ENCODE data around the gene CCNT2.
"Not testable (repeated sequence)": the region's sequence is repeated elsewhere in the genome, so short reads cannot be mapped to it uniquely, and the experiment has no call there.

The CCNT2 gene

DNA sequence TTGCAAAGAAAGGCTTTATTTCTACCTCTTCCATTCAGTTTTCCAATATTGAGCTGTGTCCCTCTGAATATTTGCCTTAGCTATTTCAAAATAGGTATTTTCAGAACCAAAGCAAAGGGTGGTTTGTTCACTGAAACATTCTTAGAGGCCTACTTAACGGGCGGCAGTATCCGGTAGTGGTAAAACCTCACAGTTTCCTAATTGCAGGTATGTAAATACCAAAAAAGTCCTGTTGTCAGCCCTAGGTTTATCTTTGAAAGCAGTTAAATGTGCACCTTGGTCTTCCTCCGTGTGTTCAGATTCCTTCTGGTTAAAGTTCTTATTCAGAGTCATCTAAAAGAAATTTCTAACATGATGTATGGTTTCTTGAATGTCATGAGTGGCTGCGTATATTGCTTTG lies 38.9 kb downstream of the CCNT2 start:
- Histone ChIP-seq H3K27me3 (ENCODE audit: insufficient read depth, low read length) (no peaks in the 10 kb centered on the region), H3K4me1 (ENCODE audit: insufficient read depth, low read length) (no peaks in the 10 kb centered on the region), H2AFZ (ENCODE audit: low read depth, low read length) (no peak overlapping the region), H3K9me3 (ENCODE audit: low read length) (no peaks in the 10 kb centered on the region), H3K36me3 (ENCODE audit: insufficient read depth, low read length) (peaks cover 54% of the 10 kb centered on the region), H3K4me3 (ENCODE audit: low read length) (no peak overlapping the region)

DNA sequence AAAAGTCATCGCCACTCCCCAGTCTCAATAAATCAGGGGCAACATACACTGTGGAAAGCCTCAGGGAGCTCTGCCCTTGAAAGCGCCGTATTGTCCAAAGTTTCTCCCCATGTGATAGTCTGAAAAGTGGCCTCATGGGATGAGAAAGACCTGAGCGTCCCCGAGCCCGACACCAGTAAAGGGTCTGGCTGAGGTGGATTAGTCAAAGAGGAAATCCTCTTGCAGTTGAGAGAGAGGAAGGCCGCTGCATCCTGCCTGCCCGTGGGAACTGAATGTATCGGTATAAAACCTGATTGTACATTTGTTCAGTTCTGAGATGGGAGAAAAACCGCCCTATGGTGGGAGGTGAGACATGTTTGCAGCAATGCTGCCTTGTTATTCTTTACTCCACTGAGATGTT lies 48.5 kb downstream of the CCNT2 start:
- not testable (repeated sequence) for H2AFZ ChIP-seq (ENCODE audit: low read depth, low read length); H3K9me3 ChIP-seq (ENCODE audit: low read length); H3K4me1 ChIP-seq (ENCODE audit: insufficient read depth, low read length); H3K4me3 ChIP-seq (ENCODE audit: low read length); H3K27me3 ChIP-seq (ENCODE audit: insufficient read depth, low read length); H3K36me3 ChIP-seq (ENCODE audit: insufficient read depth, low read length)

DNA sequence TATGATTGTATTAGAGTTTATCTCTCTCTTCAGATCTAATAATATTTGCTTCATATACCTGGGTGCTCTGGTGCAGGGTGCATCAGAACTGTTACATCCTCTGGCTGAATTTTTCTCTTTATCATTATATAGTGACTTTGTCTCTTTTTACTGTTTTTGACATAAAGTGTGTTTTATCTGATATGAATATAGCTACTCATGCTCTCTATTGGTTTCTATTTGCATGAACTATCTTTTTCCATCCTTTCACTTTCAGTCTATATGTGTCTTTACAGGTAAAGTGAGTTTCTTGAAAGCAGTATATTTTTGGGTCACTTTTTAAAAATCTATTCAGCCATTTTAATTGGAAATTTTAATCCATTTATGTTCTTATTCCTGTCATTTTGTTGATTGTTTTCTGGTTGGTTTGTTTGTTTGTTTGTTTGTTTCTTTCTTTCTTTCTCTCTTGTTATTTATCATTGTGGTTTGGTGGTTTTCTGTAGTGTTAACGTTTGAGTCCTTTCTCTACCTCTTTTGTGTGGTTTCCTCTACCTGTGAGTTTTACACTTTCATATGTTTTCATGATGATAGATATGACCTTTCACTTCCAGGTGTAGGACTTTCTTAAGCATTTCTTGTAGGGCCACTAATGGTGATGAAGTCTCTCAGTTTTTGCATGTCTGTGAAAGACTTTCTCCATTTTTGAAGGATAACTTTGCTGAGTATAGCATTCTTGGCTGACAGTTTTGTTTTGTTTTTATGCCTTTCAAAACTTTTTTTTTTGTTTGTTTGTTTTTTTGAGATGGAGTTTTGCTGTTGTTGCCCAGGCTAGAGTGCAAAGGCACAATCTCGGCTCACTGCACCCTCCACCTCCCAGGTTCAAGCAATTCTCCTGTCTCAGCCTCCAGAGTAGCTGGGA lies 54.9 kb downstream of the CCNT2 start:
- no peaks in the 10 kb centered on the region for H3K27me3 ChIP-seq (ENCODE audit: insufficient read depth, low read length)
- no peak overlapping the region for H3K4me3 ChIP-seq (ENCODE audit: low read length)
- no peaks in the 10 kb centered on the region for H3K9me3 ChIP-seq (ENCODE audit: low read length)
- H3K4me1 ChIP-seq (ENCODE audit: insufficient read depth, low read length), result no peaks in the 10 kb centered on the region
- H2AFZ ChIP-seq (ENCODE audit: low read depth, low read length), result no peak overlapping the region
- no peaks in the 10 kb centered on the region for H3K36me3 ChIP-seq (ENCODE audit: insufficient read depth, low read length)

DNA sequence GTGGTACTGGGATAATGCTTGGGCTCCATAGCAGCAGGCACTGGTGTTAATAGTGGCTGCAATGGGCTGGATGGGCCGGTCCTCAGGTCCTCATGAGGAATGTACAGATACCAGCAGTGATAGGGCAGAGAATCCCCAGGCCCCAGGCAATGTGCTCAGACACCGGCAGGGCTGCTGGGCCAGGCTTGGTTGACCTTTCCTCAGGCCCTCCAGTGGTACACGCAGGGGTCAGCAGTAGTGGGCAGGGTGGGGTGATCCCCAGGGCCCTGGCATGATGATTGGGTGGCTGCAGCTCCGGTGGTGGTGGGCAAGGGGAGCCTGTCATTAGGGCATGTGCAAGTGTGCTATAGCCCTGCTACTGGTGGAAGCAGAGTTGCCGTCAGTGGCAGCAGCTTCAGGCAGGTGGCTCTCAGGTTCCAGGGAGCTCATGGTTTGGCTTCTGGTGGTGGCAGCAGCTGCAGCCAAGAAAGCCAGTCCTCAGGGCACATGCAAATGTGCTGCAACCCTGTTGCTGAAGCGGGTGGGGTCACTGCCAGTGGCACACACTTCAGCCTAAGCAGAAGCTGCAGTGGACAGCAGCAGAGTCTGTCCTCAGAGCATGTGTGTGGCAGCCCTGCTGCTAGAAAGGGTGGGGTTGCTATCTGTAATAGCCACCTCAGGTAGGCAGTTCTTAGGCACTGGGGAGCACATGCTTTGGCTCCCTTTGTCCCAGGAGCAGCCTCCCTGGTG lies 56.8 kb downstream of the CCNT2 start:
- Histone ChIP-seq H3K4me3 (ENCODE audit: low read length) (no peak overlapping the region), H2AFZ (ENCODE audit: low read depth, low read length) (no peak overlapping the region), H3K36me3 (ENCODE audit: insufficient read depth, low read length) (no peaks in the 10 kb centered on the region), H3K4me1 (ENCODE audit: insufficient read depth, low read length) (no peaks in the 10 kb centered on the region), H3K27me3 (ENCODE audit: insufficient read depth, low read length) (no peaks in the 10 kb centered on the region), H3K9me3 (ENCODE audit: low read length) (no peaks in the 10 kb centered on the region)

DNA sequence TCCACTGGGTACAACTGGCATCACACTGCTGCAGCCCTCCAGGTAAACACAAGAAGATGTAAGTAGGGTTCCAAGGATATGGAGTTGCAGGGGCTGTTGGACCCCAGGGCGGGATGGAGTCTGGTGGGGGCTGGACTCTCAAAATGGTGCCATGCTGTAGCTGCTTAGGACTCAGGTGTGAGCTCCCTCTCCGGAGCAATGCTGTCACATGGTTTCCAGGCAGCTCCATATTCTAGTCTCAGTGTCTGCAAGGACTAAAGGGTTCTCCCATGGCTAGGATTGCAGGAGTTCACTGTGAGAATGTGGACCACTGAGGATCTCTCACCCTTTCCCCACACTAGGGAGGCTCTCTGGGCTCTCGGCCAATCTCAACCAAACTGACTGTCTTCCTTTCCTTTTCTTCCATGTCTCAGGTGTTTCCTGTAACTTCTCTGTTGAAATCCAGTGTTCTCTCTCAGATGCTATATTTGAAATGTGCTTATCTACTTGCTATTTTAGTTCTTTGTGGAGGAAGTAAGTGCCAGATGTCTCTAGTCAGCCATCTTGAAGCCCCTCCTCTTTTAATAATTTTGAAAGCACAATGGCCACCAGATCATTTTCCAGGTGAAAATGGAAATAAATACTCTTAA lies 57.6 kb downstream of the CCNT2 start:
- Histone ChIP-seq H2AFZ (ENCODE audit: low read depth, low read length) (no peak overlapping the region), H3K36me3 (ENCODE audit: insufficient read depth, low read length) (no peaks in the 10 kb centered on the region), H3K4me3 (ENCODE audit: low read length) (no peak overlapping the region), H3K27me3 (ENCODE audit: insufficient read depth, low read length) (no peaks in the 10 kb centered on the region), H3K4me1 (ENCODE audit: insufficient read depth, low read length) (no peaks in the 10 kb centered on the region), H3K9me3 (ENCODE audit: low read length) (no peaks in the 10 kb centered on the region)

DNA sequence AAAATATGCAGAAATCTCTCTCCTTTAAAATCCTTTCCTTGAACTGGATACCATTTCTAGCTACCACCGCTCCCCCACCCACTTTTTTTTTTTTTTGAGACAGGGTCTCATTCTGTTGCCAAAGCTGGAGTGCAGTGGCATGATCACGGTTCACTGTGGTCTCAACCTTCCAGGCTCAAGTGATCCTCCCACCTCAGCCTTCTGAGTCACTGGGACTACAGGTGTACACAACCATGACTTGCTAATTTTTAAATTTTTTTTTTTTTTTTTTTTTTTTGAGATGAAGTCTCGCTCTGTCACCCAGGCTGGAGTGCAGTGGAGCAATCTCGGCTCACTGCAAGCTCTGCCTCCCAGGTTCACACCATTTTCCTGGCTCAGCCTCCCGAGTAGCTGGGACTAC lies 58.5 kb downstream of the CCNT2 start:
- H3K4me1 ChIP-seq (ENCODE audit: insufficient read depth, low read length); H3K36me3 ChIP-seq (ENCODE audit: insufficient read depth, low read length); H3K9me3 ChIP-seq (ENCODE audit: low read length); H3K27me3 ChIP-seq (ENCODE audit: insufficient read depth, low read length); H3K4me3 ChIP-seq (ENCODE audit: low read length); H2AFZ ChIP-seq (ENCODE audit: low read depth, low read length): not testable (repeated sequence)

DNA sequence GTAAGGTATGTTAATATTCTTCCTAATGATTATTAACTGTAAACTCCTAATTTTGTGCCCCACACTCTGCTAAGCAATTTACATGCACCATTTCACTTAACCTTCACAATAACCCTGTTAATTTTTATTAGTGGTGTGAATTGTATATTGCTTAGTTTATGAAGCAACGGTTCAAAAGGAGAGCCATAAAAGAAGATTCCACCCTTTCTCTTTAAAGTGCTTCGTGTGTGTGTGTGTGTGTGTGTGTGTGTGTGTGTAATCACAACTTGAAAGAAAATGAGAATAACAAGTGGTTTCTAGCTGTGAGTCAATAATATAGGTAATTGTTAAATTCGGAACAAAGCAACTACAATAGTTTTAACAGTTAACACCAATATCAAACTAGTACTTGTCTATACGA lies 60.6 kb downstream of the CCNT2 start:
- Histone ChIP-seq H2AFZ (ENCODE audit: low read depth, low read length) (no peak overlapping the region), H3K27me3 (ENCODE audit: insufficient read depth, low read length) (no peaks in the 10 kb centered on the region), H3K36me3 (ENCODE audit: insufficient read depth, low read length) (no peaks in the 10 kb centered on the region), H3K9me3 (ENCODE audit: low read length) (no peaks in the 10 kb centered on the region), H3K4me3 (ENCODE audit: low read length) (no peak overlapping the region), H3K4me1 (ENCODE audit: insufficient read depth, low read length) (no peaks in the 10 kb centered on the region)

DNA sequence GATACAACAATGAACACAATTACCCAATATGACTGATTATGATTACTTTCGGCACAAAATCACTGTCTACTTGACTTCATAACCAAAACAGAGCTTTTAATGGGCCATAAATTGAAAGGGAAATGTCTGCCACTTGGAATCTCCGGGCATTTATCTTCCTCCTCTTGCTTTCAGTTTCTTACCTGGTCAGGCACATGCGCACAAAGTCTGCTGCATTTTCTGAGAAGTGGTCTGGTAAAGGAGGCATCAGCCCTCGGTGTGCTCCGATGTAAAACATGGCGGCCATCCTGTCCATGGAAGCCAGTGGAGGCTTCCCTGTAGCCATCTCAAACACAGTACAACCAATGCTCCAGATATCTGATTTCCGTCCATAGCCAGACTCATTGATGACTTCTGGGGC lies 62.0 kb downstream of the CCNT2 start:
- H3K36me3 ChIP-seq (ENCODE audit: insufficient read depth, low read length), result no peaks in the 10 kb centered on the region
- H3K27me3 ChIP-seq (ENCODE audit: insufficient read depth, low read length), result no peaks in the 10 kb centered on the region
- no peaks in the 10 kb centered on the region for H3K9me3 ChIP-seq (ENCODE audit: low read length)
- H2AFZ ChIP-seq (ENCODE audit: low read depth, low read length), result no peak overlapping the region
- H3K4me3 ChIP-seq (ENCODE audit: low read length), result no peak overlapping the region
- no peaks in the 10 kb centered on the region for H3K4me1 ChIP-seq (ENCODE audit: insufficient read depth, low read length)

DNA sequence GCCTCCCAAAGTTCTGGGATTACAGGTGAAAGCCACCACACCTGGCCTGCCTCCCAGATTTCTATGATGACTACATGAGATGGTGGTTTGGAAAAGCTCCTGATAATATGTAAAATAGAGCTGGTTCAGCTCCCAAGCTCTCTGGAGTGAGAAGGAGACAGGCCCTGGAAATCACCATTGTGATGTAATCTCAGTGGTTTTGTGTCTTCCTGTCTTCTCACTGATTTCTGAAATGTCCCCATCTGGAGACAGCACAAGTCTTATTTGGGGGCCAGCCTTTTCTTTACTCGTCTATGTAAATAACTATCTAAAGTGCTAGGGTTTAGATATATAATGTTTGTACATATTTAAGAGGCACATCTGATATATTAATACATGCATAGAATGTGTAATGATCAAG lies 64.0 kb downstream of the CCNT2 start:
- Histone ChIP-seq H3K36me3 (ENCODE audit: insufficient read depth, low read length) (no peaks in the 10 kb centered on the region), H3K4me1 (ENCODE audit: insufficient read depth, low read length) (no peaks in the 10 kb centered on the region), H2AFZ (ENCODE audit: low read depth, low read length) (no peak overlapping the region), H3K27me3 (ENCODE audit: insufficient read depth, low read length) (peaks cover 3% of the 10 kb centered on the region), H3K4me3 (ENCODE audit: low read length) (no peak overlapping the region), H3K9me3 (ENCODE audit: low read length) (no peaks in the 10 kb centered on the region)

DNA sequence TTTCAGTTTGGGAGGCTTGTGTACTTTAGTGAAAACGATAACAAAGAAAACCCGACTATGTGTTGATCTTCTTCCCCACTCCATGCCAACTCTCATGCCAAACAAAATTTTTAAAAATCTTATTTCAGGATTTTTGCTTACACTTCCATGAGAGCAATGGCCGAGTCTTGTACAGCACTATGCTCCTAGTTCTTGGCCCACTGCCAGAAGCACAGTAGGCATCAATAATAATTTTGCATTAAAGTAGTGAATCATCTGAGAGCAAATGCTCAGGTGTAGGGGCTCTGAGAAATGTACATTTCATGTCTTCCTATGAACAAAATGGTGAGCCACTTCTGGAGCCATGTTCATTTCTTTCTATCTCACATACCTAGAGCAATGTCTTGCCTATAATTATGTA lies 66.4 kb downstream of the CCNT2 start:
- H2AFZ ChIP-seq (ENCODE audit: low read depth, low read length), result no peak overlapping the region
- H3K27me3 ChIP-seq (ENCODE audit: insufficient read depth, low read length), result peaks cover 3% of the 10 kb centered on the region
- no peaks in the 10 kb centered on the region for H3K9me3 ChIP-seq (ENCODE audit: low read length)
- H3K4me1 ChIP-seq (ENCODE audit: insufficient read depth, low read length), result no peaks in the 10 kb centered on the region
- no peak overlapping the region for H3K4me3 ChIP-seq (ENCODE audit: low read length)
- no peaks in the 10 kb centered on the region for H3K36me3 ChIP-seq (ENCODE audit: insufficient read depth, low read length)

DNA sequence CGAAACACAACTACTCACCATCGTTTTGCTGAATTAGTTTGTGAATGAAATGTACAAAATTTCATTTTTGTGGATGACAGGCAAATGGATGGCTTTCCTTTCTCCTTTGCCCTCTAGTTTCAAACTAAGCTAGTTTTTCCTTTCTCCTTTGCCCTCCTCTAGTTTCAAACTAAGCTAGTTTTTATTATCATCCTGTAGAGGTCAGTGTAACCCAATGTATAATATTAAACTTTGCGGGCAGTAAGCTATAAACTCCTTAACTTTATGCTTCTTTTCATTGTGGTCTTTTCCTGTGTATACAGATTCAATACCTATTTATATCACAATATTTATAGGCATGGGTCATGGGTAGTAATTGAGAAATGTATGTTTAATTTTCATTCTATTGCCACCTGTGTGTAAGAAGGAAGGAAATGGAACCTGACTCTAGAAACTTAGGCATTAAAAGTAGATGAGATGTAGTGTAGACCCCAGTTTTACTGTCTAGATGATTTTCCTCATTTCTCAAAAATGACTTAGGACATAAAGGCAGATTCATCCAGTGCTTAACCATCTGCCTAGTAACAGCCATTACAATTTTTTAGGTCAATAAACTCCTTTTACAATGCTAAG lies 70.5 kb downstream of the CCNT2 start:
- Histone ChIP-seq H3K9me3 (ENCODE audit: low read length) (no peaks in the 10 kb centered on the region), H3K27me3 (ENCODE audit: insufficient read depth, low read length) (peaks cover 3% of the 10 kb centered on the region), H3K4me3 (ENCODE audit: low read length) (no peak overlapping the region), H2AFZ (ENCODE audit: low read depth, low read length) (no peak overlapping the region), H3K4me1 (ENCODE audit: insufficient read depth, low read length) (no peaks in the 10 kb centered on the region), H3K36me3 (ENCODE audit: insufficient read depth, low read length) (no peaks in the 10 kb centered on the region)

DNA sequence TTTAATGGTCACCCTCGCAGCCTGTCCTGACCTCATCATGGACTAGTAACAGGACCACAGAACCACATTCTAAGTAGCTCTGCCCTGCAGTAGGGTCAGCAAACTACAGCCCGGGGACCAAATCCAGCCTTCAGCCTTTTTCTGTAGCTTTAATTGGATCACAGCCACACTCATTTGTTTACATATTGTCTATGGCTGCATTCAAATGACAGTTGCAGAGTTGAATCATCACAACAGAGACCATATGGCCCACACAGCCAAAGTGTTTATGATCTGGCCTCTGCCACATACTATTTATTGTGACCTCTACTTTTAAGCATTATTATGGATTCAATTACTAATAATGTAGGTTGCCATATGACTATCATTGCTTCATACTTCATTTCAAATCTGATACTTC lies 80.9 kb downstream of the CCNT2 start:
- no peak overlapping the region for H2AFZ ChIP-seq (ENCODE audit: low read depth, low read length)
- H3K4me1 ChIP-seq (ENCODE audit: insufficient read depth, low read length), result no peaks in the 10 kb centered on the region
- H3K36me3 ChIP-seq (ENCODE audit: insufficient read depth, low read length), result no peaks in the 10 kb centered on the region
- H3K4me3 ChIP-seq (ENCODE audit: low read length), result no peak overlapping the region
- no peaks in the 10 kb centered on the region for H3K27me3 ChIP-seq (ENCODE audit: insufficient read depth, low read length)
- no peaks in the 10 kb centered on the region for H3K9me3 ChIP-seq (ENCODE audit: low read length)

DNA sequence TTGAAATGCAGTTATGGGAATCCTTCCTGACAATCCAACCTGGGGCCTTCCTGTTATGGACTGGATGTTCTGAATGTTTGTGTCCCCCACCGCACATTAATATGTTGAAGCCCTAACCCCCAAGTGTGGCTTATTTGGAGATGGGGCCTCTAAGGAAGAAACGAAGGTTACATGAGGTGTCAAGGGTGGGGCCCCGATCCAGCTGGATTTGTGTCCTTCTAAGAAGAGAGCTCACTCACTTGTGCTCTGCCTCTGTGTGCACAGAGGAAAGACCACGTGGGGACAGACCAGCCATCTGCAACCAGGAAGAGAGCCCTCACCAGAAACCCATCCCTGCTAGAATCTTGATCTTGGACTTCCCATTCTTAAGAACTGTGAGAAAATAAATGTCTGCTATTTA lies 84.2 kb downstream of the CCNT2 start:
- H3K27me3 ChIP-seq (ENCODE audit: insufficient read depth, low read length), result no peaks in the 10 kb centered on the region
- H2AFZ ChIP-seq (ENCODE audit: low read depth, low read length), result no peak overlapping the region
- H3K4me3 ChIP-seq (ENCODE audit: low read length), result no peak overlapping the region
- H3K9me3 ChIP-seq (ENCODE audit: low read length), result no peaks in the 10 kb centered on the region
- H3K36me3 ChIP-seq (ENCODE audit: insufficient read depth, low read length), result no peaks in the 10 kb centered on the region
- H3K4me1 ChIP-seq (ENCODE audit: insufficient read depth, low read length), result peaks cover 5% of the 10 kb centered on the region

Data from neuron (in vitro differentiated cells).